ENCODE results near the gene HNRNPUL2.

GRCh38 chr11:62709247-62710000 lies 17.8 kb downstream of the HNRNPUL2 start:
- TF ChIP-seq CTCF (IDR thresholded peaks at IDR 0.05; ENCODE audit: extremely low read depth in 1 of 2, insufficient read depth in 1 of 2, low read depth in 1 of 2, low read length in 2 of 2) = no peak
- TF ChIP-seq POLR2AphosphoS5 (IDR thresholded peaks at IDR 0.05; ENCODE audit: insufficient read depth, low read depth, low read length) = peak; percentile 98
- TF ChIP-seq POLR2A (IDR thresholded peaks at IDR 0.05; ENCODE audit: low read depth, low read length) = peak; percentile 91
- TF ChIP-seq EZH2 (IDR thresholded peaks at IDR 0.05; ENCODE audit: borderline replicate concordance, low read depth, low read length, severe bottlenecking) = no peak
- no peak for TF ChIP-seq JUN (IDR thresholded peaks at IDR 0.05; ENCODE audit: borderline replicate concordance, insufficient read depth, insufficient read length, low read depth)
- no peak for TF ChIP-seq MYC (IDR thresholded peaks at IDR 0.05; ENCODE audit: low read depth, low read length)
- TF ChIP-seq MAX (IDR thresholded peaks at IDR 0.05; ENCODE audit: insufficient read depth, insufficient read length) = no peak
- TF ChIP-seq GATA2 (IDR thresholded peaks at IDR 0.05; ENCODE audit: insufficient read depth, insufficient read length, low read depth, low read length) = no peak
